CD4-positive, alpha-beta memory T cell (primary cell): ENCODE results near the gene PITX2. TPM values are rescaled to one million over a fixed set of nuclear protein-coding genes. Genes with fewer than 3 reads are reported as not detected.

Source experiments
- CTCF ChIA-PET: fragments of 350-600 bp; sonication (Branson Sonifier 250); formaldehyde crosslinking; loops from one replicate; lab custom pipeline; 2021; ENCODE audit warnings: inconsistent platforms; ENCODE audit not compliant: partially characterized antibody; lab: Charles Lee
- POLR2A ChIA-PET: fragments of 350-600 bp; sonication (Branson Sonifier 250); formaldehyde crosslinking; loops from one replicate; lab custom pipeline; 2021; ENCODE audit not compliant: partially characterized antibody; lab: Charles Lee
- DNase-seq, 5 donors: peaks; one replicate each; pipeline versions ENCODE4 v3.0.0 to v3.0.0-alpha.2; 2020 to 2022; ENCODE audit warnings: mixed read lengths in 1 of 5
- H3K27ac ChIP-seq: one replicate; pipeline ENCODE4 v1.7.0; 2013; ENCODE audit warnings: low read depth, low read length
- H3K27me3 ChIP-seq: 2 replicates; pipeline ENCODE4 v1.7.0; 2013; ENCODE audit warnings: mild to moderate bottlenecking, low read length, moderate library complexity; ENCODE audit not compliant: insufficient read depth
- H3K36me3 ChIP-seq: 2 replicates; pipeline ENCODE4 v1.7.0; 2013; ENCODE audit warnings: mild to moderate bottlenecking, low read length, moderate library complexity; ENCODE audit not compliant: insufficient read depth
- H3K4me1 ChIP-seq: 2 replicates; pipeline ENCODE4 v1.7.0; 2013; ENCODE audit warnings: mild to moderate bottlenecking, low read length, moderate library complexity; ENCODE audit not compliant: insufficient read depth
- H3K4me3 ChIP-seq, 2 donors: one replicate each; pipeline ENCODE4 v1.7.0; 2013; ENCODE audit warnings: low read length in 2 of 2, mild to moderate bottlenecking in 1 of 2
- H3K9me3 ChIP-seq, 2 donors: one replicate each; pipeline ENCODE4 v1.7.0; 2013; ENCODE audit warnings: low read length in 2 of 2, control low read depth in 1 of 2; ENCODE audit not compliant: control insufficient read depth in 1 of 2
- H3K27ac Mint-ChIP-seq, 7 donors: one replicate each; pipeline ENCODE4 v1.8.0; 2020 to 2021; ENCODE audit warnings: mixed read lengths in 7 of 7, mild to moderate bottlenecking in 6 of 7, inconsistent platforms in 3 of 7, moderate library complexity in 3 of 7
- H3K27me3 Mint-ChIP-seq, 2 donors: one replicate each; pipeline ENCODE4 v1.8.0; 2020 to 2021; ENCODE audit warnings: mixed read lengths in 2 of 2
- H3K36me3 Mint-ChIP-seq, 2 donors: one replicate each; pipeline ENCODE4 v1.8.0; 2020 to 2021; ENCODE audit warnings: mixed read lengths in 2 of 2, inconsistent platforms in 1 of 2, mild to moderate bottlenecking in 1 of 2
- H3K4me1 Mint-ChIP-seq, 4 donors: one replicate each; pipeline ENCODE4 v1.8.0; 2020 to 2021; ENCODE audit warnings: mixed read lengths in 4 of 4, mild to moderate bottlenecking in 1 of 4
- H3K4me3 Mint-ChIP-seq, 8 donors: one replicate each; pipeline ENCODE4 v1.8.0; 2020 to 2021; ENCODE audit warnings: mixed read lengths in 8 of 8, mild to moderate bottlenecking in 7 of 8, moderate library complexity in 6 of 8, inconsistent platforms in 3 of 8
- H3K9me3 Mint-ChIP-seq, 8 donors: one replicate each; pipeline ENCODE4 v1.8.0; 2020 to 2021; ENCODE audit warnings: mixed read lengths in 8 of 8, mild to moderate bottlenecking in 5 of 8, inconsistent platforms in 3 of 8, moderate library complexity in 1 of 8
- intact Hi-C: fragments of 100-400 bp; cut with micrococcal nuclease; formaldehyde crosslinking; loops from one replicate; pipeline ENCODE4 v1.15.1; 2023
- polyA plus RNA-seq, 2 donors: library from polyadenylated mRNA; unstranded; fragments of 300-500 nt; fragmentation: Illumina TruSeq; gene quantifications; one replicate each; pipeline ENCODE4 v1.2.3, GENCODE V29; 2021
- total RNA-seq, 2 experiments: library from RNA; stranded (reverse); gene quantifications; one replicate each; pipeline ENCODE4 v1.2.3, GENCODE V29; 2021

The PITX2 gene
- total and polyA plus RNA-seq, 4 experiments from 2014 or later: not detected

GRCh38 chr4:110620691-110621327 lies 2.1 kb downstream of the PITX2 start:
- H3K36me3 ChIP-seq: no peaks in the 10 kb centered on the region
- Mint-ChIP-seq H3K36me3 (peaks cover 0 to 5% of the 10 kb centered on the region in 2 donors), H3K9me3 (peaks cover 4 to 49% (median 32%) of the 10 kb centered on the region in 8 donors), H3K27ac (no peak overlapping the region), H3K27me3 (peaks cover 75 to 79% of the 10 kb centered on the region in 2 donors), H3K4me3 (peak overlapping the region in 7 of 8 donors; percentile 33 to 67 (median 64)), H3K4me1 (peaks cover 15 to 56% (median 31%) of the 10 kb centered on the region in 4 donors)
- intact Hi-C loops: no loop called here
- H3K4me1 ChIP-seq: peaks cover 28% of the 10 kb centered on the region
- POLR2A ChIA-PET: no interaction called here
- no peak overlapping the region for H3K27ac ChIP-seq
- no peak overlapping the region for H3K4me3 ChIP-seq
- no peaks in the 10 kb centered on the region for H3K9me3 ChIP-seq
- H3K27me3 ChIP-seq: peaks cover 78% of the 10 kb centered on the region
- CTCF ChIA-PET: interaction anchor here (0.9 kb wide), 1 partner anchor 12 kb away, joined by 3 read pairs; no protein-coding TSS in a partner anchor
- DNase-seq: no peak

GRCh38 chr4:110620322-110620690 lies 2.6 kb downstream of the PITX2 start:
- no peak overlapping the region for H3K27ac ChIP-seq
- no peaks in the 10 kb centered on the region for H3K9me3 ChIP-seq
- Mint-ChIP-seq H3K9me3 (peaks cover 4 to 50% (median 34%) of the 10 kb centered on the region in 8 donors), H3K36me3 (peaks cover 0 to 5% of the 10 kb centered on the region in 2 donors), H3K4me3 (peak overlapping the region in 6 of 8 donors; percentile 27 to 67 (median 66)), H3K27me3 (peaks cover 73 to 83% of the 10 kb centered on the region in 2 donors), H3K4me1 (peaks cover 15 to 56% (median 31%) of the 10 kb centered on the region in 4 donors), H3K27ac (no peak overlapping the region)
- H3K4me3 ChIP-seq: no peak overlapping the region
- peaks cover 79% of the 10 kb centered on the region for H3K27me3 ChIP-seq
- ChIA-PET CTCF (interaction anchor here (0.9 kb wide), 1 partner anchor 11 kb away, joined by 3 read pairs; no protein-coding TSS in a partner anchor), POLR2A (no interaction called here)
- no peaks in the 10 kb centered on the region for H3K36me3 ChIP-seq
- DNase-seq: no peak
- peaks cover 28% of the 10 kb centered on the region for H3K4me1 ChIP-seq
- intact Hi-C loops: no loop called here

GRCh38 chr4:110619463-110620247 lies 3.2 kb downstream of the PITX2 start:
- H3K36me3 ChIP-seq: no peaks in the 10 kb centered on the region
- CTCF ChIA-PET: interaction anchor here (0.9 kb wide), 1 partner anchor 11 kb away, joined by 3 read pairs; no protein-coding TSS in a partner anchor
- H3K9me3 ChIP-seq: no peaks in the 10 kb centered on the region
- Mint-ChIP-seq H3K27ac (no peak overlapping the region), H3K9me3 (peaks cover 0 to 50% (median 32%) of the 10 kb centered on the region in 8 donors), H3K27me3 (peaks cover 71 to 81% of the 10 kb centered on the region in 2 donors), H3K36me3 (peaks cover 0 to 5% of the 10 kb centered on the region in 2 donors), H3K4me3 (peak overlapping the region in 6 of 8 donors; percentile 9 to 69 (median 38)), H3K4me1 (peaks cover 15 to 56% (median 31%) of the 10 kb centered on the region in 4 donors)
- H3K4me3 ChIP-seq: no peak overlapping the region
- POLR2A ChIA-PET: no interaction called here
- H3K4me1 ChIP-seq: peaks cover 28% of the 10 kb centered on the region
- intact Hi-C loops: no loop called here
- DNase-seq: no peak
- no peak overlapping the region for H3K27ac ChIP-seq
- H3K27me3 ChIP-seq: peaks cover 75% of the 10 kb centered on the region

- POLR2A ChIA-PET: no interaction called here
- H3K9me3 ChIP-seq: no peaks in the 10 kb centered on the region
- intact Hi-C loops: no loop called here
These were observed 4.1 kb downstream of the PITX2 start for GRCh38 chr4:110618581-110619462.

GRCh38 chr4:110617646-110618580 lies 5.0 kb downstream of the PITX2 start:
- H3K36me3 ChIP-seq: no peaks in the 10 kb centered on the region
- H3K27ac ChIP-seq: no peak overlapping the region
- DNase-seq: no peak
- CTCF ChIA-PET: no interaction called here
- peaks cover 64 to 72% of the 10 kb centered on the region in 2 donors for H3K27me3 Mint-ChIP-seq
- peak overlapping the region in 2 of 7 donors; percentile 42 to 73 for H3K27ac Mint-ChIP-seq
- no peak overlapping the region for H3K4me3 ChIP-seq
- peak overlapping the region in 7 of 8 donors; percentile 1 to 55 (median 27) for H3K4me3 Mint-ChIP-seq
- H3K9me3 ChIP-seq: no peaks in the 10 kb centered on the region
- peaks cover 12 to 47% (median 25%) of the 10 kb centered on the region in 4 donors for H3K4me1 Mint-ChIP-seq
- POLR2A ChIA-PET: no interaction called here
- H3K36me3 Mint-ChIP-seq: peaks cover 0 to 5% of the 10 kb centered on the region in 2 donors
- intact Hi-C loops: no loop called here
- H3K27me3 ChIP-seq: peaks cover 67% of the 10 kb centered on the region
- peaks cover 0 to 43% (median 33%) of the 10 kb centered on the region in 8 donors for H3K9me3 Mint-ChIP-seq
- peaks cover 28% of the 10 kb centered on the region for H3K4me1 ChIP-seq

More at GRCh38 chr4:110618581-110619462, 4.1 kb downstream of the PITX2 start:
- Histone ChIP-seq H3K4me3 (no peak overlapping the region), H3K4me1 (peaks cover 28% of the 10 kb centered on the region), H3K36me3 (no peaks in the 10 kb centered on the region), H3K27ac (no peak overlapping the region), H3K27me3 (peaks cover 69% of the 10 kb centered on the region)
- CTCF ChIA-PET: no interaction called here
- H3K9me3 Mint-ChIP-seq: peaks cover 0 to 51% (median 36%) of the 10 kb centered on the region in 8 donors
- H3K27ac Mint-ChIP-seq: peak overlapping the region in 2 of 7 donors; percentile 42 to 73
- H3K4me1 Mint-ChIP-seq: peaks cover 15 to 56% (median 31%) of the 10 kb centered on the region in 4 donors
- peaks cover 71 to 79% of the 10 kb centered on the region in 2 donors for H3K27me3 Mint-ChIP-seq
- H3K4me3 Mint-ChIP-seq: peak overlapping the region in 2 of 8 donors; percentile 37 to 55
- peaks cover 0 to 5% of the 10 kb centered on the region in 2 donors for H3K36me3 Mint-ChIP-seq
- no peak for DNase-seq

GRCh38 chr4:110617075-110617640 lies 5.7 kb downstream of the PITX2 start:
- H3K36me3 Mint-ChIP-seq: peaks cover 0 to 5% of the 10 kb centered on the region in 2 donors
- H3K4me1 Mint-ChIP-seq: peaks cover 12 to 44% (median 21%) of the 10 kb centered on the region in 4 donors
- Histone ChIP-seq H3K4me3 (no peak overlapping the region), H3K9me3 (no peaks in the 10 kb centered on the region), H3K27ac (no peak overlapping the region), H3K4me1 (peaks cover 22% of the 10 kb centered on the region), H3K27me3 (peaks cover 73% of the 10 kb centered on the region), H3K36me3 (no peaks in the 10 kb centered on the region)
- ChIA-PET CTCF (no interaction called here), POLR2A (no interaction called here)
- H3K4me3 Mint-ChIP-seq: no peak overlapping the region
- peaks cover 65 to 71% of the 10 kb centered on the region in 2 donors for H3K27me3 Mint-ChIP-seq
- DNase-seq: no peak
- H3K9me3 Mint-ChIP-seq: peaks cover 0 to 47% (median 33%) of the 10 kb centered on the region in 8 donors
- intact Hi-C loops: no loop called here
- no peak overlapping the region for H3K27ac Mint-ChIP-seq
